ENCODE results near the gene RTN3.

RTN3 gene

GRCh38 chr11:63716046-63716445 is 34.7 kb downstream of the RTN3 start:
- TF ChIP-seq CTCF (IDR thresholded peaks at IDR 0.05; ENCODE audit: control insufficient read depth, insufficient read depth, low read depth, low read length, missing control alignments) = no peak
- no peak for DNase-seq (ENCODE audit: low read depth)
- no peak overlapping the region for H3K4me3 ChIP-seq (ENCODE audit: control insufficient read depth, low read depth, low read length)

- no peak overlapping the region for H3K4me3 ChIP-seq (ENCODE audit: control insufficient read depth, low read depth, low read length)
- TF ChIP-seq CTCF (IDR thresholded peaks at IDR 0.05; ENCODE audit: control insufficient read depth, insufficient read depth, low read depth, low read length, missing control alignments) = no peak
- no peak for DNase-seq (ENCODE audit: low read depth)
Measured at GRCh38 chr11:63719001-63719400, 37.7 kb downstream of the RTN3 start.

GRCh38 chr11:63719987-63720386 is 38.7 kb downstream of the RTN3 start:
- no peak overlapping the region for H3K4me3 ChIP-seq (ENCODE audit: control insufficient read depth, low read depth, low read length)
- DNase-seq (ENCODE audit: low read depth) = no peak
- no peak for TF ChIP-seq CTCF (IDR thresholded peaks at IDR 0.05; ENCODE audit: control insufficient read depth, insufficient read depth, low read depth, low read length, missing control alignments)

- no peak overlapping the region for H3K4me3 ChIP-seq (ENCODE audit: control insufficient read depth, low read depth, low read length)
- TF ChIP-seq CTCF (IDR thresholded peaks at IDR 0.05; ENCODE audit: control insufficient read depth, insufficient read depth, low read depth, low read length, missing control alignments) = no peak
- DNase-seq (ENCODE audit: low read depth) = no peak
Measured at GRCh38 chr11:63720611-63721010, 39.3 kb downstream of the RTN3 start.

- no peak for DNase-seq (ENCODE audit: low read depth)
- no peak for TF ChIP-seq CTCF (IDR thresholded peaks at IDR 0.05; ENCODE audit: control insufficient read depth, insufficient read depth, low read depth, low read length, missing control alignments)
- H3K4me3 ChIP-seq (ENCODE audit: control insufficient read depth, low read depth, low read length) = no peak overlapping the region
Measured at GRCh38 chr11:63729326-63729725, 48.0 kb downstream of the RTN3 start.

- TF ChIP-seq CTCF (IDR thresholded peaks at IDR 0.05; ENCODE audit: control insufficient read depth, insufficient read depth, low read depth, low read length, missing control alignments) = no peak
- DNase-seq (ENCODE audit: low read depth) = no peak
- no peak overlapping the region for H3K4me3 ChIP-seq (ENCODE audit: control insufficient read depth, low read depth, low read length)
Measured at GRCh38 chr11:63736864-63737263, 55.6 kb downstream of the RTN3 start.

- TF ChIP-seq CTCF (IDR thresholded peaks at IDR 0.05; ENCODE audit: control insufficient read depth, insufficient read depth, low read depth, low read length, missing control alignments) = no peak
- DNase-seq (ENCODE audit: low read depth) = no peak
- no peak overlapping the region for H3K4me3 ChIP-seq (ENCODE audit: control insufficient read depth, low read depth, low read length)
Measured at GRCh38 chr11:63737718-63738117, 56.4 kb downstream of the RTN3 start.
